A549 (cell line): ENCODE data around the gene CDA. TPM values are rescaled to one million over a fixed set of nuclear protein-coding genes. Genes with fewer than 3 reads are reported as not detected.

ENCODE experiments used
- ATAC-seq, 2 experiments: fragments of 200-7000 bp in 1 of 2; fragments of >200 bp in 1 of 2; cut with Nextera tagmentation in 1 of 2; cut with Tn5 transposase in 1 of 2; 3 replicates each; pipeline versions ENCODE4 v1.8.0 to v1.9.1; 2018 to 2020; ENCODE audit warnings: mild to moderate bottlenecking in 1 of 2, moderate library complexity in 1 of 2
- CTCF ChIA-PET: fragments of 300-600 bp; sonication (Branson Sonifier 250); formaldehyde crosslinking; extraction: SDS; loops from one replicate; lab custom pipeline; 2021; ENCODE audit warnings: antibody characterized with exemption, inconsistent platforms; lab: Yijun Ruan, JAX
- POLR2A ChIA-PET: fragments of 350-600 bp; formaldehyde crosslinking; extraction: SDS; loops from one replicate; lab custom pipeline; 2021; ENCODE audit warnings: antibody characterized with exemption, inconsistent platforms; lab: Yijun Ruan, JAX
- DNase-seq, 2 experiments: peaks; one replicate each; pipeline versions ENCODE4 v3.0.0 to v3.0.0-alpha.2; 2011 to 2016; ENCODE audit warnings: low read depth in 1 of 2, low spot score in 1 of 2
- FAIRE-seq: peaks from 2 replicates; lab custom pipeline; 2011; peaks lifted over from hg19 to GRCh38; lab: Jason Lieb, UNC
- H3K27ac ChIP-seq, 2 experiments: fragments of >200 bp; sonication (Bioruptor Twin); formaldehyde crosslinking; 3 replicates each; pipeline ENCODE4 v1.5.1; 2016 to 2017
- H3K4me1 ChIP-seq: fragments of >200 bp; sonication (Bioruptor Twin); formaldehyde crosslinking; 3 replicates; pipeline ENCODE4 v1.6.1; 2016
- H3K4me2 ChIP-seq: fragments of >200 bp; sonication (Bioruptor Twin); formaldehyde crosslinking; 3 replicates; pipeline ENCODE4 v1.6.1; 2016
- H3K4me3 ChIP-seq: fragments of >200 bp; sonication (Bioruptor Twin); formaldehyde crosslinking; 3 replicates; pipeline ENCODE4 v1.5.1; 2016
- H3K9me3 ChIP-seq: fragments of >200 bp; sonication (Bioruptor Twin); formaldehyde crosslinking; 3 replicates; pipeline ENCODE4 v1.6.1; 2016
- BCL3 ChIP-seq: fragments of >200 bp; sonication (Bioruptor Twin); formaldehyde crosslinking; IDR thresholded peaks from 3 replicates; pipeline ENCODE4 v1.6.1; 2016
- BHLHE40 ChIP-seq: IDR thresholded peaks from 2 replicates; pipeline ENCODE4 v1.6.1; 2012; ENCODE audit warnings: low read depth, low read length, inconsistent platforms
- ESRRA ChIP-seq: fragments of 150-350 bp; IDR thresholded peaks from 2 replicates; pipeline ENCODE4 v1.6.1; 2014; ENCODE audit warnings: mild to moderate bottlenecking, low read length, borderline replicate concordance
- FOSB ChIP-seq: fragments of 250-450 bp; sonication (Bioruptor Pico); IDR thresholded peaks from 2 replicates; pipeline ENCODE4 v1.5.0; 2020; ENCODE audit warnings: mild to moderate bottlenecking, moderate library complexity
- FOSL2 ChIP-seq, 2 experiments: fragments of 450-650 bp in 1 of 2; fragments of >200 bp in 1 of 2; sonication (Bioruptor Twin) in 1 of 2; formaldehyde crosslinking; IDR thresholded peaks; 2 replicates each; pipeline versions ENCODE4 v1.5.0 to v1.6.1; 2016 to 2020; ENCODE audit warnings: mild to moderate bottlenecking in 1 of 2, moderate library complexity in 1 of 2
- HES2 ChIP-seq: fragments of >200 bp; sonication (Bioruptor Twin); formaldehyde crosslinking; IDR thresholded peaks from 2 replicates; pipeline ENCODE4 v1.6.1; 2016
- HOXB13 ChIP-seq: fragments of 250-450 bp; sonication (Bioruptor Pico); IDR thresholded peaks from 2 replicates; pipeline ENCODE4 v1.5.0; 2020; ENCODE audit warnings: low read depth, mild to moderate bottlenecking, moderate library complexity
- HOXB5 ChIP-seq: fragments of 250-450 bp; sonication (Bioruptor Pico); IDR thresholded peaks from 2 replicates; pipeline ENCODE4 v1.5.0; 2020; ENCODE audit warnings: mild to moderate bottlenecking, moderate library complexity
- JUNB ChIP-seq: fragments of >200 bp; sonication (Bioruptor Twin); formaldehyde crosslinking; IDR thresholded peaks from 2 replicates; pipeline ENCODE4 v1.6.1; 2016
- KDM1A ChIP-seq: fragments of 200-600 bp; sonication (generic); IDR thresholded peaks from 2 replicates; pipeline ENCODE4 v1.6.1; 2016; ENCODE audit warnings: low read depth, mild to moderate bottlenecking
- KDM5A ChIP-seq: fragments of 200-600 bp; sonication (generic); IDR thresholded peaks from 2 replicates; pipeline ENCODE4 v1.6.1; 2016; ENCODE audit warnings: antibody characterized with exemption, mild to moderate bottlenecking
- MAFK ChIP-seq: fragments of 450-650 bp; IDR thresholded peaks from 2 replicates; pipeline ENCODE4 v1.6.1; 2014; ENCODE audit not compliant: partially characterized antibody
- MAZ ChIP-seq: fragments of 150-350 bp; IDR thresholded peaks from 2 replicates; pipeline ENCODE4 v1.6.1; 2014; ENCODE audit warnings: antibody characterized with exemption, low read depth, low read length, borderline replicate concordance
- NFE2L2 ChIP-seq: fragments of 150-350 bp; conservative IDR thresholded peaks from 2 replicates; pipeline ENCODE4 v1.6.1; 2014; ENCODE audit warnings: low read length
- NPAS2 ChIP-seq: fragments of 250-450 bp; sonication (Bioruptor Pico); IDR thresholded peaks from 2 replicates; pipeline ENCODE4 v1.8.0; 2022; ENCODE audit warnings: mild to moderate bottlenecking, moderate library complexity, borderline replicate concordance
- PHF8 ChIP-seq: fragments of 200-600 bp; sonication (generic); IDR thresholded peaks from 2 replicates; pipeline ENCODE4 v1.6.1; 2016; ENCODE audit warnings: low read depth, mild to moderate bottlenecking, antibody characterized with exemption, moderate library complexity, borderline replicate concordance
- RARB ChIP-seq: fragments of 250-450 bp; sonication (Bioruptor Pico); IDR thresholded peaks from 2 replicates; pipeline ENCODE4 v1.8.0; 2021; ENCODE audit warnings: mild to moderate bottlenecking, moderate library complexity
- RNF2 ChIP-seq: fragments of 200-600 bp; sonication (generic); IDR thresholded peaks from 2 replicates; pipeline ENCODE4 v1.6.1; 2016; ENCODE audit warnings: low read depth, mild to moderate bottlenecking, antibody characterized with exemption, moderate library complexity, borderline replicate concordance
- TFCP2L1 ChIP-seq: fragments of 250-450 bp; sonication (Bioruptor Pico); IDR thresholded peaks from 2 replicates; pipeline ENCODE4 v1.5.0; 2021; ENCODE audit warnings: mild to moderate bottlenecking
- TP53 ChIP-seq: fragments of 250-450 bp; sonication (Bioruptor Pico); IDR thresholded peaks from 2 replicates; pipeline ENCODE4 v1.5.0; 2021; ENCODE audit warnings: mild to moderate bottlenecking, moderate library complexity
- USF2 ChIP-seq: fragments of 450-650 bp; IDR thresholded peaks from 2 replicates; pipeline ENCODE4 v1.6.1; 2014; ENCODE audit warnings: antibody characterized with exemption
- ZC3H11A ChIP-seq: fragments of 450-650 bp; IDR thresholded peaks from 2 replicates; pipeline ENCODE4 v1.6.1; 2014; ENCODE audit warnings: antibody characterized with exemption, mild to moderate bottlenecking
- ZNF302 ChIP-seq: fragments of 250-450 bp; sonication (Bioruptor Pico); IDR thresholded peaks from 2 replicates; pipeline ENCODE4 v1.9.0; 2021; ENCODE audit warnings: inconsistent platforms, mild to moderate bottlenecking, moderate library complexity
- ZSCAN20 ChIP-seq: fragments of 250-450 bp; sonication (Bioruptor Pico); IDR thresholded peaks from 2 replicates; pipeline ENCODE4 v1.8.0; 2022; ENCODE audit warnings: mild to moderate bottlenecking, moderate library complexity
- WGBS: methylation state at CpG from one replicate; pipeline ENCODE4 v1.1.6; 2017; ENCODE audit errors: missing lambda C conversion rate; 5-methylcytosine and 5-hydroxymethylcytosine counted together
- polyA plus RNA-seq, 4 experiments: library from polyadenylated mRNA; depleted of rRNA in 3 of 4; stranded (reverse); fragments of >200 nt; fragmentation: RNase III in 1 of 4; extraction: RNeasy Plus Mini Kit Qiagen cat#74134 plus additional on column Dnase treatment in 1 of 4; gene quantifications; 2 replicates in 3 of 4; 3 replicates in 1 of 4; pipeline ENCODE4 v1.2.3, GENCODE V29; 2011 to 2017
- TF ChIP-seq, protein P1 (sequence below): IDR thresholded peaks from 2 replicates; pipeline ENCODE4 v1.6.1; 2012; ENCODE audit warnings: low read depth, borderline replicate concordance
- TF ChIP-seq, protein P2 (sequence below): fragments of 150-350 bp; IDR thresholded peaks from 2 replicates; pipeline ENCODE4 v1.6.1; 2014; ENCODE audit warnings: low read depth, mild to moderate bottlenecking, low read length
- TF ChIP-seq, protein P3 (sequence below): fragments of 200-600 bp; sonication (generic); IDR thresholded peaks from 2 replicates; pipeline ENCODE4 v1.6.1; 2016; ENCODE audit warnings: antibody characterized with exemption, mild to moderate bottlenecking, moderate library complexity

CDA gene
- polyA plus RNA-seq, 2 of the 4 experiments (the other 2 are of a cell fraction), result 11.2 to 44.6 TPM

GRCh38 chr1:20660363-20660762 lies 71.5 kb downstream of the CDA start:
- no peaks in the 10 kb centered on the region for H3K9me3 ChIP-seq
- TF ChIP-seq USF2 (no peak), MAFK (no peak), JUNB (no peak), KDM1A (no peak), KDM5A (no peak), HOXB13 (CRISPR knock-in tag) (no peak), TP53 (CRISPR knock-in tag) (no peak), FOSL2 (IDR thresholded peaks at IDR 0.05) (no peak), FOSL2 (CRISPR knock-in tag; IDR thresholded peaks at IDR 0.05) (no peak), HOXB5 (CRISPR knock-in tag) (no peak), FOSB (CRISPR knock-in tag) (no peak), ZNF302 (CRISPR knock-in tag) (no peak), HES2 (no peak), NFE2L2 (no peak)
- TF ChIP-seq, protein P1, sequence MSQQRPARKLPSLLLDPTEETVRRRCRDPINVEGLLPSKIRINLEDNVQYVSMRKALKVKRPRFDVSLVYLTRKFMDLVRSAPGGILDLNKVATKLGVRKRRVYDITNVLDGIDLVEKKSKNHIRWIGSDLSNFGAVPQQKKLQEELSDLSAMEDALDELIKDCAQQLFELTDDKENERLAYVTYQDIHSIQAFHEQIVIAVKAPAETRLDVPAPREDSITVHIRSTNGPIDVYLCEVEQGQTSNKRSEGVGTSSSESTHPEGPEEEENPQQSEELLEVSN, result no peak
- TF ChIP-seq, protein P2, sequence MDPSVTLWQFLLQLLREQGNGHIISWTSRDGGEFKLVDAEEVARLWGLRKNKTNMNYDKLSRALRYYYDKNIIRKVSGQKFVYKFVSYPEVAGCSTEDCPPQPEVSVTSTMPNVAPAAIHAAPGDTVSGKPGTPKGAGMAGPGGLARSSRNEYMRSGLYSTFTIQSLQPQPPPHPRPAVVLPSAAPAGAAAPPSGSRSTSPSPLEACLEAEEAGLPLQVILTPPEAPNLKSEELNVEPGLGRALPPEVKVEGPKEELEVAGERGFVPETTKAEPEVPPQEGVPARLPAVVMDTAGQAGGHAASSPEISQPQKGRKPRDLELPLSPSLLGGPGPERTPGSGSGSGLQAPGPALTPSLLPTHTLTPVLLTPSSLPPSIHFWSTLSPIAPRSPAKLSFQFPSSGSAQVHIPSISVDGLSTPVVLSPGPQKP, result no peak
- CTCF ChIA-PET, result interaction anchor here (0.6 to 2.4 kb wide), 4 partner anchors 8 to 61 kb away, joined by 3 to 7 read pairs (median 4); no protein-coding TSS in a partner anchor
- H3K4me1 ChIP-seq, result peaks cover 18% of the 10 kb centered on the region
- POLR2A ChIA-PET, result interaction anchor here (1.2 kb wide), 1 partner anchor 152 kb away, joined by 3 read pairs; the partner anchor contains the start of gene MUL1
- peak overlapping the region; percentile 94 for H3K4me3 ChIP-seq
- 2% methylated on average over 2 of the region's 3 CpGs for WGBS
- DNase-seq (no peak), ATAC-seq (no peak), FAIRE-seq (no peak)
- H3K4me2 ChIP-seq, result peak overlapping the region; percentile 97
- H3K27ac ChIP-seq, result peak overlapping the region; percentile 89 to 98

DNA sequence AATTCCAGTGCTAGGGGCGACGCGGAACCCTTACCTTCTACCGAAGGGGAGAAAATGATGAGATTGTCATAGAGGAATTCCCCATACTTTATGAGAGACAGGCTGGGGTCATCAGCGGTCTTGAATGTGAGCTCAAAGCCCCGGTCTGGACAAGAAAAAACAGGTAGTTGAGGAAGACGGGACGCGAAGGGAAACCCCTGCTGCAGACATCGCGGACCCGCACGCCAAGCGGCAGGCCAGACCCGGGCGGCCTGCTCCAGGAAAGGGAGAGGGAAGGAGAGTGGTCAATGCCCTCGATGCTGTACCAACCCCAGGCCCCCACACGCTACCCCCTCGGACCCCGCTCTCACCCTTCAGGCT lies 71.9 kb downstream of the CDA start:
- Histone ChIP-seq H3K27ac (peak overlapping the region; percentile 89 to 98), H3K4me2 (peak overlapping the region; percentile 97), H3K4me3 (peak overlapping the region; percentile 94), H3K4me1 (peaks cover 18% of the 10 kb centered on the region), H3K9me3 (no peaks in the 10 kb centered on the region)
- no peak; a peak in 3 of 6 replicates for ATAC-seq
- DNase-seq, result no peak
- ChIA-PET POLR2A (interaction anchor here (0.9 to 1.2 kb wide), 4 partner anchors 27 to 153 kb away, joined by 3 to 4 read pairs (median 3); partner anchors contain the start of genes HP1BP3 and MUL1), CTCF (interaction anchor here (0.6 to 2.4 kb wide), 6 partner anchors 9 to 62 kb away, joined by 3 to 7 read pairs (median 4); no protein-coding TSS in a partner anchor)
- WGBS, result under 1% methylated on average over 16 of the region's 20 CpGs
- TF ChIP-seq MAZ (no peak), RARB (CRISPR knock-in tag) (no peak), ESRRA (no peak), ZC3H11A (no peak), TFCP2L1 (no peak), NPAS2 (no peak), BHLHE40 (no peak), PHF8 (no peak), HOXB13 (CRISPR knock-in tag) (no peak), RNF2 (no peak), NFE2L2 (no peak), ZSCAN20 (CRISPR knock-in tag) (no peak), HOXB5 (CRISPR knock-in tag) (no peak), BCL3 (no peak)
- TF ChIP-seq, protein P3, sequence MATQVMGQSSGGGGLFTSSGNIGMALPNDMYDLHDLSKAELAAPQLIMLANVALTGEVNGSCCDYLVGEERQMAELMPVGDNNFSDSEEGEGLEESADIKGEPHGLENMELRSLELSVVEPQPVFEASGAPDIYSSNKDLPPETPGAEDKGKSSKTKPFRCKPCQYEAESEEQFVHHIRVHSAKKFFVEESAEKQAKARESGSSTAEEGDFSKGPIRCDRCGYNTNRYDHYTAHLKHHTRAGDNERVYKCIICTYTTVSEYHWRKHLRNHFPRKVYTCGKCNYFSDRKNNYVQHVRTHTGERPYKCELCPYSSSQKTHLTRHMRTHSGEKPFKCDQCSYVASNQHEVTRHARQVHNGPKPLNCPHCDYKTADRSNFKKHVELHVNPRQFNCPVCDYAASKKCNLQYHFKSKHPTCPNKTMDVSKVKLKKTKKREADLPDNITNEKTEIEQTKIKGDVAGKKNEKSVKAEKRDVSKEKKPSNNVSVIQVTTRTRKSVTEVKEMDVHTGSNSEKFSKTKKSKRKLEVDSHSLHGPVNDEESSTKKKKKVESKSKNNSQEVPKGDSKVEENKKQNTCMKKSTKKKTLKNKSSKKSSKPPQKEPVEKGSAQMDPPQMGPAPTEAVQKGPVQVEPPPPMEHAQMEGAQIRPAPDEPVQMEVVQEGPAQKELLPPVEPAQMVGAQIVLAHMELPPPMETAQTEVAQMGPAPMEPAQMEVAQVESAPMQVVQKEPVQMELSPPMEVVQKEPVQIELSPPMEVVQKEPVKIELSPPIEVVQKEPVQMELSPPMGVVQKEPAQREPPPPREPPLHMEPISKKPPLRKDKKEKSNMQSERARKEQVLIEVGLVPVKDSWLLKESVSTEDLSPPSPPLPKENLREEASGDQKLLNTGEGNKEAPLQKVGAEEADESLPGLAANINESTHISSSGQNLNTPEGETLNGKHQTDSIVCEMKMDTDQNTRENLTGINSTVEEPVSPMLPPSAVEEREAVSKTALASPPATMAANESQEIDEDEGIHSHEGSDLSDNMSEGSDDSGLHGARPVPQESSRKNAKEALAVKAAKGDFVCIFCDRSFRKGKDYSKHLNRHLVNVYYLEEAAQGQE, result no peak
- no peak for FAIRE-seq
